NCI-H510A treated with DMSO at 0.1 percent for 48 hours (cell line): ENCODE results near the gene LRRC70.
"Not testable (repeated sequence)": the region's sequence is repeated elsewhere in the genome, so short reads cannot be mapped to it uniquely, and the experiment has no call there.

ENCODE experiments used
- DNase-seq: peaks from one replicate; lab custom pipeline; 2025; lab: John Stamatoyannopoulos, UW

The LRRC70 gene, protein sequence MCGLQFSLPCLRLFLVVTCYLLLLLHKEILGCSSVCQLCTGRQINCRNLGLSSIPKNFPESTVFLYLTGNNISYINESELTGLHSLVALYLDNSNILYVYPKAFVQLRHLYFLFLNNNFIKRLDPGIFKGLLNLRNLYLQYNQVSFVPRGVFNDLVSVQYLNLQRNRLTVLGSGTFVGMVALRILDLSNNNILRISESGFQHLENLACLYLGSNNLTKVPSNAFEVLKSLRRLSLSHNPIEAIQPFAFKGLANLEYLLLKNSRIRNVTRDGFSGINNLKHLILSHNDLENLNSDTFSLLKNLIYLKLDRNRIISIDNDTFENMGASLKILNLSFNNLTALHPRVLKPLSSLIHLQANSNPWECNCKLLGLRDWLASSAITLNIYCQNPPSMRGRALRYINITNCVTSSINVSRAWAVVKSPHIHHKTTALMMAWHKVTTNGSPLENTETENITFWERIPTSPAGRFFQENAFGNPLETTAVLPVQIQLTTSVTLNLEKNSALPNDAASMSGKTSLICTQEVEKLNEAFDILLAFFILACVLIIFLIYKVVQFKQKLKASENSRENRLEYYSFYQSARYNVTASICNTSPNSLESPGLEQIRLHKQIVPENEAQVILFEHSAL

DNA sequence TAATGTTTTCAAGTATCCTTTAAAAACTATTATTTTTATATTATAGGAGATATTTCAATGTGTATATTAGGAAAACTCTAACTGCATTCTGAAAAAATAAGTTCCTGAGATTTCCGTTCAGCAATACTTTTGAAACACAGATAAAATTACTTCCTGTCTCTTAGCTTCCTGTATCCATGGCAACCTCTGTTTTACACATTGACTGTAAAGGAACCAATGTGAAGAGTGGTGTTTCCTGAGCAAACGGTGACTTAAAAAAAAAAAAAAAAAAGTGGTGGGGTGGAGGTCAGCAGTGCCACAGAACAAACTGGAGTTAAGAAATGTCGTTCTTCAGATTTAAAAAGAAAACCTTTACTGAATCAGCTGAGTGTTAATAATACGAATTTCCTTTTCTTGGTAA, at the start of gene LRRC70:
Gene LRRC70, plus strand, starts transcription at position 280 of the 400 bp plus-strand sequence. CDS start 620 bp downstream, outside the sequence.
- no peak for DNase-seq

DNA sequence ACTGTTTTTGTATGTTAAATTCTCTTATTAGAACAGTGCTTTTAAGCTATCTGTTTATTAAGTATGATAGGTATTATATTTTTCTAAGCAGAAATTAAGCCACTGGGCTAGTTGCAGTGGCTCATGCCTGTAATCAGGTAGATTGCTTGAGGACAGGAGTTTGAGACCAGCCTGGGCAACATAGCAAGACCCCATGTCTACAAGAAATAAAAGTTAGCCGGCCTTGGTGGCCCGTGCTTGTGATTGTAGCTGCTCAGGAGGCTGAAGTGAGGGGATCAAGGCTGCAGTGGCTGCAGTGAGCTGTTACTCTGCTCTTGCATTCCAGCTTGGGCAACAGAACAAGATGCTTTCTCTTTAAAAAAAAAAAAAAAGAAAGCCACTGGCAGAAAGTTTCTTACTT, 45.0 kb upstream of the LRRC70 start:
- DNase-seq = no peak

DNA sequence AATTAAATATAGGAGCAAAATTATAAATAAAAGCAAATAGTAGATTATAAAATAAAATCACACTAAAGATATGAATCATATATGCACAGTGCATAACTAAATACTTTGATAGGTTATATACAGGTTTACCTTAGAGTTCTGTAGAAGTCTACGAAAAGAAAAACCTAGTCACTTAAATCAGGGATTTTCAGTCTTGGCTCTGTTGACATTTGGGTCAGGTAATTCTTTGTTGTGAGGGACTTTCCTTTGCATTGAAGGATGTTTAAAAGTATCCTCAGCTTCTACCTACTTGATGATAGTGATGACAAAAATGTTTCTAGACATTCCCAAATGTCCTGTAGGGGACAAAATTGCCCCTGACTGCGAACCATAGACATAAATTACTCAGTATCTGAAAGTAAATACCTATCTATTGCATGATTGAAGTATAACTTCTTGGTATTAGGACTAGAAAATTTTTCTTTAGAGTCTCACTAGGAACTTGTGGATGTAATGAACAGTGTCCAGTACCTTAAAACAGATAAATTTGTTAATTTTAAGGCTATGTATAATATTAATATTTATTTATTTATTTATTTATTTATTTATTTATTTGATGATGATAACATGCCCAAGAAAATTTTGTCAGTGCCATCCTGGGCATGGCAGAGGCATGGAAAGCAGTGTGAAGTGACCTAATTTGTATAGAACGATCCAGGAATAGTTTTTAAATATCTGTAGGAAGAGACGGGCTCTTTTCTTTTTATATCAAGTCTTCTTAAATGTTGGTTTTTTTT, 44.0 kb upstream of the LRRC70 start:
- no peak for DNase-seq

DNA sequence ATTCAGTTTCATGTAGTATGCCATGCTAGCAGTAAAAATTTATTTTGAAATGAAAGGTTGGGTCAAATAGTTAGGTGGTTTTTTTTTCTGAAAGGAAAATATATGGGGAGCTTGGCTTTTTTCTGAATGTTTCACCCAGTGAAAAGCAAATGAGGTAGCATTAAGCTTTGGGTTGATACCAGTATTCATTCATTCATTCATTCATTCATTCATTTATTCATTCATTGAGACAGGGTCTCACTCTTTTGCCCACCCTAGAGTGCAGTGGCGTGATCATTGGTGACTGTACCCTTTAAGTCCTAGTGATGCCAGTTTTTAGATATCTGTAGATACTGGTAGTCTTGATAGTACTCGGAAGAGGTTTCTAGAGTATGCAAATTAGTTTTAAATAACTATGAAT, 42.4 kb upstream of the LRRC70 start:
- no peak for DNase-seq

DNA sequence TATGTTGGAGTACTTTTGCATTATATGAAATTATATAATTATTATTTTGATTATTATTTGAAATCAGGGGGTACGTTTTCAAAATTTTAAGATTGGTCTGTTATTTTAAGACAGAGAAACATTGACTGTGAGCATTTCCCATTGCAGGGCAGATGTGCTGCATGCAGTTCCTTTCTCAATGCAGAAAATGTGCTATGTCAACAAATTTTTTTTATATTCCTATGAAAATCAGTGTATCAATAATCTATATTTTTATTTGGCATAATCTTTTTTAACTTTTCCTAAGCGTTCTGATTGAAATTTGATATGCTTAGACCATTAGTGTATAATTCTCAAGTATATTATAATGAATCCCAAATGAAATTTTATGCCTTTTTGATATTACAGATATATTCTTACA, 41.8 kb upstream of the LRRC70 start:
- DNase-seq = no peak

DNA sequence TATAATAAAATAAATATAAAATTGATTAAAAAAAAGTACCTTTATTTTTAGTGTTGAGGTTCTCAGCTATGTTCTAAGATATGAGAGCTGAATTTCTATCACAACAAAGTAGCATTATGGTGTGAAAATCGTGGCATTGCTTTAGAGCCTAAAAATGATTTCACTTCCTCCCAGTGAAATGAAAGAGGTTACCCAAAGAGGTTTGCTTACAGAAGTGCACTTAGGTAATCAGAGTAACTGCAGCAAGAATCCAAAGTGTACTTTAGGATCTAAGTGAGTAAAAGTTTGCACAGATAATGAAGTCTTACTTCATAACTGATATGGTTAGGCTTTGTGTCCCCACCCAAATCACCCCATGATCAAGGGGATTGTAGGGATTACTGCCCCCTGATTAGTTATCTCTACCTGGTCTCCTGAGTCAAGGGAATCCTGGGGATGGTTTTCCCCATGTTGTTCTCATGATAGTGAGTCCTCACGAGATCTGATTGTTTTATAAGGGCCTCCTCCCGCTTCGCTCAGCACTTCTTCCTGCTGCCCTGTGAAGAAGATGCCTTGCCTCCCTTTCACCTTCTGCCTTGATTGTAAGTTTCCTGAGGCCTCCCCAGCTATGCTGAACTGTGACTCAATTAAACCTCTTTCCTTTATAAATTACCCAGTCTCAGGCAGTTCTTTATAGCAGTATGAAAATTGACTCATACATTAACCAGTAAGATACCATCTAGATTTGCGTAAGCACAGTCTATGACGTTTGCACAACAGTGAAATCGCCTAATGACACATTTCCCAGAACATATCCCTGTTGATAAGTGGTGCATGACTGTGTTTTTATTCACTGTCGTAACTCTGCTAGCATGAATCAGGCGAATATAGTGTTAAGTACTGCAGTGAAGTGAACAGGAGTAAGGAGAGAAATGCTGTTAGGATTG, 40.3 kb upstream of the LRRC70 start:
- no peak for DNase-seq

DNA sequence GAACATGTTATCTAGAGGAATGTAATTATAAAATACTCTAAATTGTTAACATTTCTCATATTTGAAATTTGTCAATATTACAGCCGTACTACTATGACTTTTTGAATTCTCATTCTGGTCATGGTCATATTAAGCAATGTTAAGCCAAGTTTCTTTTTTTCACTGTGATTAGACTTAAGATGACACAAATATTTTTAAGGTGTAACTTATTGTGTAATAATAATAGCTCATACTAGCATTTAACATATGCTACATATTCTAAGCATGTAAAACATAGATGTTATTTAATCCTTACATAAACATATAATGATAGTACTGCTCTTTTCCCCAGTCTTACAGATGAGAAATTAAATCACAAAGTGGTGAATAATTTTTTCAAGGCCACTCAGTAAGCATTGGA, 35.9 kb upstream of the LRRC70 start:
- DNase-seq = no peak

DNA sequence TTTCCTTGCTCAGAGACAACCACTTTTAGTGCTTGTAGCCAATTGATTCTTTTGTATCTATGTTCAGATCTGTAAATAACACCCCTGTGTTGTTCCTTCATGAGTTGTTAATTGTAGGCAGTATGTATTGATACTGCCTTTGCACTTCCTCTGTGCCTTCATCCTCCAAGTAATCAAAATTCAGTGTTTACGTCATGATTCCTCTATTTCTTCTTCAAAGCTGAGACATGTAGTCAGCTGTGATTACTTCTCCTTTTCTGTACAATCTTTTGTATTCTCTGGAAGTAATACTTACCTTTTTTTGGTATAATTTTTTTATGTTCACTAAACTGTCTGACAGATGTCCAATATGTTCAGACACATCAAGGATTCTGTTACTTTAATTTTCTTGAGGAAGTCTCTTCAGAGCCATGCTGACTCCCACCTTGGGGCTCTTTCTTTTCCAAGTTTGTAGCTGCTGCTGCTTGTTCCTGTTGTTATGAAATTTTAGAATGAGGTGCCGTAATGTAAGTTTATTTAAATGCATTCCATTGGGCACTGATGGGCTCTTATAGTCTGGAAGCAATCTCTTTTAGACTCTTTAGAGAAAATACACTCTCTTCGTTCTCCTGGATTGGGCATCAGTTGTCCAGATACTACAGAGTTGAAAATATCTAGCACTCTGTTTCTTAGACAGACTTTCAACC, 30.5 kb upstream of the LRRC70 start:
- no peak for DNase-seq

DNA sequence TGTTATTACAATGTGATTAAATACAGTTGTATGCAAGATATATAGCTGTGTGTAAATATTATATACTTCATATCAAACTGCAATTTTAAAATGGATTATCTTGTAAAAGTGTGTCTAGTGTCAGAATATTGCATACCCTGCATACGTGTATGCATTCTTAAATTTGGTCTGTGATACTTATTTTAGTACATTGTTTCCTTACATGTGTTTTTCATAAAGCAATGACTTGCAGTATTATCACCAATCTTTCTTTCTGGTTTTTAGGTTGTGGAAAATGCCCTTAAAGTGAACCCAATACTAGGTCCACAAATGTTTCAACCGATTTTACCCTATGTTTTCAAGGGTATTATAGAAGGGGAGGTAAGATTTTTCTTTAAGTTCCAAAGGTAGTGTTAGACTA, 28.5 kb upstream of the LRRC70 start:
- no peak for DNase-seq

DNA sequence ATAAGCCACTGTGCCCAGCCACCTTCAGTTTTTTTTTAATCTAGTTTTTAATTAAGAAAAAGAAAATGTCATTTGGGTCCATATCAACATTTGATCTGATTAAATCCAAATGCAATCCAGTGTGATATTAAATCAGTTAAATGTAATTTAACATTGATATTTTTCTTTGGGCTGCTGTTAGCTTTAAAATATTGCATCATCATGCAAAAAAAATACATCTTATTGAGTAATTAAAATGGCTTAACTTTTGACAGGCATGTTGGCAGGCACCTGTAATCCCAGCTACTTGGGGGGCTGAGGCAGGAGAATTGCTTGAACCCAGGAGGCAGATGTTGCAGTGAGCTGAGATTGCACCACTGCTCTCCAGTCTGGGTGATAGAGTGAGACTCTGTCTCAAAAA, 22.7 kb upstream of the LRRC70 start:
- DNase-seq = no peak

DNA sequence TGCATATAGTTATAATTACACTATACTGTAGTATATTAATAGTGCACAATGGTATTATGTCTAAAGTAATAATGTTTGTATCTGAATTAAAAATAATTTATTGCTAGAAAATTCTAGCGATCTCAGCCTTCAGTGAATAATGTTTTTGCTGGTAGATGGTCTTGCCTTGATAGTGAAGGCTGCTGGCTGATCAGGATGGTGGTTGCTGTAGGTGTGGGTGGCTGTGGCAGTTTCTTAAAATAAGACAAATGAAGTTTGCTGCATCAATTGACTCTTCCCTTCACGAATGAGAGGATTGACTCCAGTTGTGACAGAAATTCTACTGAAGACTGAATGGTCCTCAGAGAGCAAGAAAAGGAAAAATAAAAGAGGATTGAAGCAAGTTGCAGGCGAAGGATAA, 19.7 kb upstream of the LRRC70 start:
- no peak for DNase-seq

DNA sequence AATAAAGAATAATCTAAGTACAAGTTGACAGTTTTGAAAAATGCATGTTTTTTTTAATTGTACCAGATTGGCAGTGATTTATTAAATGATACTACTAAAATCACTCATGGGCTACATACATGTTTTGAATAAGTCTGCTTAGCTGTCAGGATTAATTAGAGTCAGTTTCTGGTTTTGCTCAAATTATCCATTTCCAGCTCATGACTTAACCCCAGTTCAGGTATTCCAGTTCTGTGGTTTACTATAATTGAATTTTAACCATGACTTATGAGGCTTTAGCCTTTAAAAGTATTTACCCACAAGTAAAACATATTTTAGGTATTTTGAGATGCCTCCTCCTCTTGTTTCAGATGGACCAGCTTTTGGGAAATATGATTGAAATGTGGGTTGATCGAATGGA, 17.8 kb upstream of the LRRC70 start:
- no peak for DNase-seq

DNA sequence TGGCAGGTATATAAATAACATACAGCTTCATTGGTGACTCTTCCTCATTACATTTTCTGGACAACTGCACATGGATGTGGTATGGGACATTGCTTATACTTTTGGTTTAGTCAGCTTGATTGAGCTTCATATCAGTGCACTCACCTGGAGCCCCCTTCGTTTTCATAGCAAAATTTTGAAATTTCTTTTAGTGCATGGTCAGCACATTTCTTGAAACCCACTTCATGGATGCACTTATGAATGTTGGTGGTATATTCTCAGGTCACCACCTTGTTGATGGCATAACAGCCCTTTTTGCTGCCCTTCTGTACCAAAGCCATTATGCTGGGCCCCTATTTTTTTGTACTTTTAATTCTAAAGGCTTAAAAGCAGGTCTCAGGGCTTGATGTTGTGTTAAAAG, 16.7 kb upstream of the LRRC70 start:
- DNase-seq = no peak

DNA sequence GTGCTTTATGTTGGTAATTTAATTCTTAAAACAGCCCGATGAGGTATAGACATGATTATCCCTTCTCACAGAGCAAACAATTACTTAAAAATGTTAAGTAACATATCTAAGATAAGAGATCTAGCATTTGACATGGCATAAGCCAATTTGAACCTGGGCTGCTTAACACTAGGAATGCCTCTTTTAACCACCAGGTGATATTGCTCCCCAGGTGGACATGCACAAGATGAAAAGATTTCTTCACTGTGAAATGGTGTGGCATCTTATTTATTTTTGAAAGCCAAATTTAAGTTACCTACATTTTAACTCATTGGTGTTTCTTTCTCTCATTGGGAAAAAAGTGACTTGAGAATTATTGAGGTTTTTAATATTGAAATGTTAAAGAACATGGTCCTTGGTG, 15.8 kb upstream of the LRRC70 start:
- DNase-seq = no peak

DNA sequence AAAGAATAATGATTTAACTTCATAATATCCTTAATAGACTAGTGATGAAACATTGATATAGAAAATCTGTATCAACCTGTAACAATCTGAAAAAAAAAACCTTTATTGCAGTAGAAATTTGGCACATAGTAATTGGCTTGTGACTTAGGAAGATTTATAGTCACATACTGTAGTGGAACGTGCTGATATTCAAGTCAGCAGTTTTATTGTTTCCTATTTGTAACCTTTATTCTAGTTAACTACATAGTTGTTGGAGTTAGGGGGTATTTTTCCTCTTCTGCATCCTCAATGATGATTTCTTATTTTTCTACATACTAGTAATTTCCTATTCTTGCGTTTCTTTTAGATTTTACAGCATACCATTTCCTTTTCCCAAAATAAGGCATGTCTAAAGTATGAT, 14.5 kb upstream of the LRRC70 start:
- no peak for DNase-seq

DNA sequence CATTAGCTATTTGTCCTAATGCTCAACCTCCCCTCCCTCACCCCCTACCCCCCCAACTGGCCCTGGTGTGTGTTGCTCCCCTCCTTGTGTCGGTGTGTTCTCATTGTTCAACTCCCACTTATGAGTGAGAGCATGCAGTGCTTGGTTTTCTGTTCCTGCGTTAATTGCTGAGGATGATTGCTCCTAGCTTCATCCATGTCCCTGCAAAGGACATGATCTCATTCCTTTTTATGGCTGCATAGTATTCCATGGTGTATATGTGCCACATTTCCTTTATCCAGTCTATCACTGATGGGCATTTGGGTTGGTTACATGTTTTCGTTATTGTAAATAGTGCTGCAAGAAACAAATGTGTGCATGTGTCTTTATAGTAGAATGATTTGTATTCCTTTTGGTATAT, 12.9 kb upstream of the LRRC70 start:
- not testable (repeated sequence) for DNase-seq

DNA sequence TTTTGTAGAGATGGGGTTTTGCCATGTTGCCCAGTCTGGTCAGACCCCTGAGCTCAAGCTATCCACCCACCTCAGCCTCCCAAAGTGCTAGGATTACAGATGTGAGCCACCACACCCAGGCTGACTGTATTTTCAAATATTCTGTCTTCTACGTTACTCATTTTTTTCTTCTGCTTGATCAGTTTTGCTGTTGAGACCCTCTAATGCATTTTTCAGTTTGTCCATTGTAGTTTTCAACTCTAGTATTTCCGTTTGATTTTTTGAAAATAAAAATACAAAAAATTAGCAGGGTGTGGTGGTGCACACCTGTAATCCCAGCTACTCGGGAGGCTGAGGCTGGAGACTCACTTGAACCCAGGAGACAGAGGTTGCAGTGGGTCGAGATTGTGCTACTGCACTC, 10.5 kb upstream of the LRRC70 start:
- DNase-seq = no peak

DNA sequence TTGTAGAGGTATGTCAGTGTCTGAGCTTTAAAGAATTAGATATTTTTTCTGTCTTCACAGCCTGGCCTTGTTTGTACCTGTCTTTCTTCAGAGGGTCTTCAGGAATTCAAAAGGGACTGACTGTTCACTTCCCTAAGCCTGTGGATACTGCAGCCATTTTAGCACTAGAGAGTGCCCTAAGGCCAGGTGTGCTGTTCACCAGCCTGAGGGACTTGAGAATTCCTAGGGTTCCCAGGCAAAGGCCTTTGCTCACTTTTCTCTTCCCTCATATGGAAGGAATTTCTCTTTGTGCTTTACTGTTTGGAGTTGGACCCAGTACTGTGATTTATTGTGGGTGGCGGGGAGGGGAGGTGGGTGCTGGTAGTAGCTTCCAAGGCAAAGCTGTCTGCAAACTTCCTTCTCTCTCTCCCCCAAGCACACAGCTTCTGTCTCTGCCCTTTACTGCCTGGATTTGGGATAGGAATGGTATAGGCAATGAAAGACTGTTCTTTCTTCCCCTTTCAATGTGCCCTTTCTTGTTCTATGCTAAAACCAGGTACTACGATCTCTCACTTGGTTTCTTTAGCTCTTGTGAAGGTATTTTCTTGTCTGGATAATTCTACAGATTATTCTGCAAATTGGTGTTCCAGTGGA, 9.7 kb upstream of the LRRC70 start:
- no peak for DNase-seq

DNA sequence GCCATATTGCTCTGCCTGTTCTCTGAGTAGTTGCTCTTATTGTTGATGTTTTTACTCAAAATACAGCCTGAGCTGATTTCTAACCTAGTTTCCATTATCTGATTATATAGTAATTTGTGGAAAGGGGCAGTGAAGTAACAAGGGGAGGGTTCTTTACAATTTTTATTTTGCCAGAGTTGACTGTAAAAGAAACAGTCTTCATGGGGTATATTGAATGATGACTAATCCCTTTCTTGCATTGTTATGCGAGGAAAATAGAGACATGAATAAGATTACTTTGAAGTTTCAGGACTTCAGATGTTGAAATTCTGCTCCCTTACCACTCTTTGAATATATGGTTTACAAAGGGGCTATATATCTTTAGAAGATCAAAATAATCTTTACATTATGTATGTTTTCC, 9.1 kb upstream of the LRRC70 start:
- DNase-seq = no peak

DNA sequence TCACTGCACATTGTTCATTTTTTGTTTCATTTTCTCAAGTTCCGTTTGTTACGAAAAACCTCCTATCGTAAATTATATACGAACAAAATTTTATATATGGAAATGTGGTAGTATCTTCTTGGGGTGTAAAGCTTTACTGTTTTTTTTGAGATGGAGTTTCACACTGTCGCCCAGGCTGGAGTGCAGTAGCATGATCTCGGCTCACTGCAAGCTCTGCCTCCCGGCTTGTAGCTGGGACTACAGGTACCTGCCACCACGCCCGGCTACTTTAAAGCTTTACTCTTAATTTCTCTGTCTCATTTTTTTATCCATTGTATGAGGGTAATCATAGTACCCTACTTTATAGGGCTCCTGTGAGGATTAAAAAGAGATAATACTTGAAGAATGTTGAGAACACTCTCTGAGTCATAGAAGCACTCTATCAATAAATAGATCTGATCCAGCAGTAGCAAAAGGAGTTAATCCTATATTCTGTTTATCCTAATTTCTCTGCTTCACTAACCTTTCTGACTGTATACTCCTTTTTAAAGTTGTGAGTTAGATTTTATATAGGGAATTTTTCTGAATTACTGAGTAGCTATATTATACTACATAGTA, 5.6 kb upstream of the LRRC70 start:
- DNase-seq = no peak
